Mesangial cell (primary cell): ENCODE data around the gene EPC2. TPM values are rescaled to one million over a fixed set of nuclear protein-coding genes. Genes with fewer than 3 reads are reported as not detected.

ENCODE experiments used
- total RNA-seq: library from RNA; depleted of rRNA; stranded (reverse); fragments of >200 nt; gene quantifications from 2 replicates; pipeline ENCODE4 v1.2.3, GENCODE V29; 2015

The EPC2 gene
- 6.0 and 11.9 TPM in 2 replicates for total RNA-seq

GRCh38 chr2:148643998-148644882 lies at the start of gene EPC2:
EPC2 (plus strand) TSS chr2:148644751; CDS start chr2:148645018, 267 bp downstream.

Other genes with a start within 250 kb of the EPC2 start
- gene KIF5C, start 230.5 kb downstream of the EPC2 start, total RNA-seq = 0.13 and 0.33 TPM in 2 replicates